NCI-H2081 (cell line): ENCODE measurements around the gene ARL3.

Source experiments
- DNase-seq, 2 experiments: peaks; one replicate each; lab custom pipeline; 2025; lab: John Stamatoyannopoulos, UW

ARL3 gene

DNA sequence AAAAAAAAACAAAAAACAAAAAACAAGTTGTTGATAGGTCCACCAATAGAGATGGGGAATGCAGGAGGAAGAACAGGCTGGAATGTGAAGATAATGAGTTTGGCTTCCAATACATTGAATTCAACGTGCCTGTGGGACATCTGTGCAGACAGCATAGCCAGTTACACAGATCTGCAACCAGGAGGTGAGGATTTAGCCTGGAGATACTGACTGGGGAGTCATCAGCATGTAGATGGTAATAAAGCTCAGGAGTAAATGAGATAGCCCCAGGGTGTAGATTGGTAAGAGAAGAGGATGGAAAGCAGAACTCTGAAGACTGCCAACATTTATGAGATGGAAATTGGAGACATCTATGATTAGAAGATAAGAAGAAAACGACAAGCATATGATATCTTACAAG lies 74.7 kb downstream of the ARL3 start:
- no peak for DNase-seq

GRCh38 chr10:102635377-102635776 lies 78.8 kb downstream of the ARL3 start:
- no peak for DNase-seq

DNA sequence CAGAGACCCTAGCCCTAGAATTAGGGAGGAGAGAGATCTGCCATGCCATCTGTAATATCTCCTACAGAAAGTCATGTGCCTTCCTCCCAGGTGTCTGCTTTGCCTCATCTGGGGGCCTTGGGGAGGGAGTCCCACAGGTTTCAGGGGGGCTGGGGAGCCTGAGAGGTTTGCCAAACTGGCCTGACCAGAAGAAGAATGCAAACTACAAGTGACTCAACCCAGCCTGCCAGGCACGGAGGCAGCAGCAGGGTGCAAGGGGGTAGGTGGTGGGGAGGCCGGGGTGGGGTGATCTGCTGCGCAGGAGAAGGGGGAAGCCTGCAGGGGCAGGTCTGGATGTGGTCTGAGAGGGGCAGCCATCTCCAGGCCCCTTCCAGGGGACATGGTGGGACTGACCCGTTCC lies 79.5 kb downstream of the ARL3 start:
- DNase-seq = no peak

GRCh38 chr10:102633848-102634247 lies 80.3 kb downstream of the ARL3 start:
- no peak for DNase-seq

DNA sequence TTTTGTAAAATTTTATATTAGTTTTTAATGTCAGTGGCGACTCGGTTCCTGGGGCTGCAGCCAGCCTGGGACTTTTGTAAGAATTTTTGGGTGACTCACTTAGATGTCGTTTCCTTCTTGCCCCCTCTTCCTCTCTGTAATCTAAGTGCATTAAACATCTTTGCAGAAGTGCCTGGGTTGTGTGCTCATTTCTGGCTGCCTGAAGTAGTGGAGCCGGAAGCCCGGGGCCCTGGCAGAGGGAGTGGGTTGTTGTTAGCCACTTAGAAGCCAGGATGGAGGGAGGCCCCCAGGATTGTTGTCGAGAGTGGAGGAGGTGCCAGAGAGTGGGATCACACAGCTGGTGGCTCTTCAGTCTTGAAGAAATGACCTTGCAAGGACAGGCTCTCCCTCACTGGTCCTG lies 80.9 kb downstream of the ARL3 start:
- no peak for DNase-seq

DNA sequence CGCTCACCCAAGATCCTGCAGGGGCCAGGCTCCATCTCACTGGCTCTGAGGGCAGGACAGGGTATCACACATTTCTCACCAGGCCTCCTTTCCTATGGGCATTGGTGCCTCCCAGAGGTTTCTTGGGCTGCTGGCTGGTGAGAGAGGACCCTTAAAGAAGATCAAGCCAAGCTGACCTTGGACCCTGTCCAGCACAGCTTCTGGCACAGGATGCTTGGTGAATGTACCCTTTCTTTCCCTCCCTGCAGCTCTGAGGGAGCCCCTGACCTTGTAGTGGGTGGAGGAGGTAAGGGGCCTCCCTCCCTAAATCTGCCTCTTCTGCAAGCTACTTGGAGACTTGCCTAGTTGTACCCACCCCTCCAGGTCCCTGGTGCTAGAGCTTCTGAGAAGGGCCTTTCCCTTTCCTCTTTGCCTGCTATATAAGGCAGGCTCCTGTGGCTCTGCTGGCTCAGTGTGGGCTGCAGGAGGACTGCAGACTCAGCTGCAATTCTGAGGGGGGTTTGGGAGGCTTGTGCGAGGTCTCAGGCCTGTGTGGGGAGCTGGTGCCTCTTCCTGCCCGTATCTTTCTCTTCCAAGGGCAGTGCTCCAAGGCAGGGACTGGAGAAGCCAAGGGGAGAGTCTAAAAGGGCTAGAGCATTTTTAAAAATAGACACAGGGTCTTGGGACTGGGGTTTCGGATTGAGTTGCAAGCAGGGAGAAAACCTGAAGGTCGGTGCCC lies 81.6 kb downstream of the ARL3 start:
- DNase-seq = no peak

- no peak for DNase-seq
Observed at GRCh38 chr10:102631525-102632393, 82.4 kb downstream of the ARL3 start.

GRCh38 chr10:102630663-102631062 lies 83.5 kb downstream of the ARL3 start:
- no peak for DNase-seq

DNA sequence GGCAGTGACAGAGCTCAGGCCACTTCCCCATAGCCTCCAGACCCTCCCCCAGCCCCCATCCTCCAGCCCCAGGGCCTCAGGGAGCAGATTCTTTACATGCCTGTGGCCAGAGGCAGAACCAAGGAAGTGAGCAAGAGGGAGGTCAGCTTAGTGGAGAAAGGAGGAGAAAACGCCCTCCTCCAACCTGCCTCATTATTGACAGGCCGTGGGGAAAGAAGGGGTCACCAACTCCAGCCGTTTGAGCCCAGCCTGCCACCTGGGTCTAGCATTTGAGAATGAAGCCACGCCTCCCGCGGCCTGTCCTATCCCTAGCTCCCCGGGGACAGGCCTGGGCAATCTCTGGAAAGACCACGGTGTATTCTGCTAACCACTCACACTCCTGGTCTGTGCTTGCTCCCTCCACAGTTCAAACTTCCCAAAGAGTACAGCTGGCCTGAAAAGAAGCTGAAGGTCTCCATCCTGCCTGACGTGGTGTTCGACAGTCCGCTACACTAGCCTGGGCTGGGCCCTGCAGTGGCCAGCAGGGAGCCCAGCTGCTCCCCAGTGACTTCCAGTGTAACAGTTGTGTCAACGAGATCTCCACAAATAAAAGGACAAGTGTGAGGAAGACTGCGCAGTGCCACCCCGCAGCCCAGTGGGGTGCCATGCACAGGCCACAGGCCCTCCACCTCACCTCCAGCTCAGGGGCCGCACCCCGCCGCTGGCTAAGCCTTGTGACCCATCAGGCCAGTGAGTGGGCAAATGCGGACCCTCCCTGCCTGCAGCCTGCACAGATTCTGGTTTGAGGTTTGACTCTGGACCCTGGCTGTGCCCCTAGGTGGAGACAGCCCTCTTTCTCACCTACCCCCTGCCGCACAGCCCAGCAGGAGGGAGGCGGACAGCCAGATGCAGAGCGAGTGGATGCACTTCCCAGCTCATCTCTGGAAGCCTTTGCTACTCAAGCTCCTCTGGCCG lies 84.3 kb downstream of the ARL3 start:
- DNase-seq = no peak

DNA sequence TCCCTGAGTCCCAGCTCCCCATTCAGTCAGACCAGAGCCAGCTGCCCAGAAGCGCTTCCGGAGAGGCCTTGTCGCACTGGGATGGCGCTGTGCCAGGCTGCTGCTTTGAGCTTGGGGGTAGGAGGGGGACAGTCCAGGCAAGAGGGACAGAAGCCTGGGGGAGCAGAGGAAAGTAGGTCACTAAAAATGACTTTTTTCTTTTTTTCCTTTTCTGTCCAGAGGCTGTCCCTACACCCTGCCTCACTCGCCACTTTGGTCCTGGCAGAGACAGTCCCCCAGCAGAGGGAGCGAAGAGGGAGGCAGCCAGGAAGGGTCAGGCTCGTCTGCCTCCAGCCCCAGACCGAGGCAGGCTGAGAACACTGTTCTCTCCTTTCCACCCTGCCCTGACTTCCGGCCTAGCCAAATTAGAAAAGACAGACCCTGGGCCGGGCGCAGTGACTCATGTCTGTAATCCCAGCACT lies 85.7 kb downstream of the ARL3 start:
- no peak for DNase-seq

DNA sequence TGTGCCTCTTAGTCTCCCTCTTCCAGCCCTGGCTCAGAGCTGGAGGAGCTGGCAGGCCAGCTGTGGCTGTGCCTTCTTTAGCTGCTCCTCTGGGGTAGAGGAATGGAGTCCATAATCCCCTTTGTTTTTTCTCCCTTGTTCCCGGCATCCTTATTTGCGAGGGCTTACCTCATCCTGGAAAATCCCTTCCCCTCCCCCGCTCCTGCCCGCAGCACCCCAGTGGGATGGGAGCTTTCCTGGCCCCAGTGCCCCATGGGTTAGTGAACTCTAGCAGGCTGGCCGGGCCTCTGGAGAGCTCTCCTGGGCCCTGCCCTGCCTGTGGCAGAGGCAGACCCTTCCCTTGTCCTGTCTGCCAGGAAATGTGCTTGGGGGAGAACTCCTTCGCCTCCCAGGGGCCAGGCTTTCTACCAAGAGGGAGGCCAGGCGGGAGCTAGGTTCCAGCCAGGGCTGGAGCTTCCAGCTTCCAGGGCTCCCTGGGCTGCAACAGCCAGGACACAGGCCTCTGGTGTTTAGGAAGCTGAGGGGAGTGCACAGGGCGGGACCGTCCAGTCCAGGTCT lies 86.4 kb downstream of the ARL3 start:
- DNase-seq = no peak

DNA sequence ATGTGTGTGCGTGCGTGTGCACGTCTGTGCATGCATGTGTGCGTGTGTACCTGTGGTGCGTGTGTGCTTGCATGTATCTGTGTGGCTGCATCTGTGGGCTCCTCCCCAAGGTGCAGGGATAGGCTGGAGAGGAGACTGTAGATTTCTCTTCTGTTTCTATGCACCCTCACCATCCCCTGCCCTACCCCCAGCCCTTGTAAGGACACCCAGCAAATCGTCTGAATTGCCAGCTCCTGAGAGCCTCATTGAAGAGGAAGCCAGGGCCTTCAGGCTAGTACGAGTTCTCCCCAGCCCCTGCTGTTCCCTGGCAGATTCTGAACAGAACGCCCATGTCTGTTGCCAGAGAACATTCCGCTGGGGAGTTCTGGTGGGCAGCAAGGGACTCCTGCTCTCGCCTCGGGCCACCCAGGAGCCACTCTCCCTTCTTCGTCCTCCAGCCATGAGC lies 86.9 kb downstream of the ARL3 start:
- DNase-seq = no peak

- no peak for DNase-seq
Observed at GRCh38 chr10:102626026-102626685, 88.0 kb downstream of the ARL3 start.

DNA sequence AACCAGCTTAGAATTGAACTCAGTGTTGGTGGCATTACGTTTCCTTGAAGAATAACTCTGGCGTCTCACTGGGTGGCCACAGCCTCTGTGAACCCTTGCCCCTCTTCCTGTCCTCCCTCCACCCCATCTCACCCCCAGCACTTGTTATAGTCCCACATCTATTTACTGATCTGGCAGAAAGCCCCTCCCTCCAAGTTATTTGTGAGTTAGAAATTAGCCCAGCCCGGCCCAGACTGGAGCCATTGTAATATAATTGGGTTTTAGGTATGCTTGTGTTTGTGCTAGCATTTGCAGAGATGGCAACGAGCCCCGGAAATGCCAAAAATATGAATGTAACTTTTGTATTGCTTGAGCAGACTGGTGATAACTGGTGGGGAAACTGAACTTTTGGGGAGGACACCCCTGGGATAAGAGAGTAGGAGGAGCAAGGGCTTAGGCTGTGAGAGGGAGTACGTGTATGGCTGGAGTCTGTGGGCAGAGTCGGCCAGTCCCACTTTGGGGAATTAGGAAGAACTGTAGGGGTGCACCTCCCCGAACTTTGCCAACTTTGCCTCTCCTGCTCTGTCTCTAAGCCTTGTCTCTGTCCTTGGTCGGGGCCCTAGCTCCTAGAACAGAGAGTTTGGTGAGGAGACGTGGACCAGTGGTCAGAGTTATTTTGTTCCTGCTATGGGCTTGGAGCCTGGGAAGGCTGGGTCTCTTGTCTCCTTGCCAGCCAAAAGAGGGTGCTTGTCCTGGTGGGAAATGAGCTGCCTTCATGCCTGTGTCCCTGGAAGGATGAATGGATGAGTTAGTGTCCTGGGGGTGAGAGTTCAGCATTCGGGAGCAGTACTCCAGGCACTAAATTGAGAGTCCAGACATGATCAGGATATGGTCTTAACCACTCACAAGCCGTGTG lies 89.2 kb downstream of the ARL3 start:
- no peak for DNase-seq

DNA sequence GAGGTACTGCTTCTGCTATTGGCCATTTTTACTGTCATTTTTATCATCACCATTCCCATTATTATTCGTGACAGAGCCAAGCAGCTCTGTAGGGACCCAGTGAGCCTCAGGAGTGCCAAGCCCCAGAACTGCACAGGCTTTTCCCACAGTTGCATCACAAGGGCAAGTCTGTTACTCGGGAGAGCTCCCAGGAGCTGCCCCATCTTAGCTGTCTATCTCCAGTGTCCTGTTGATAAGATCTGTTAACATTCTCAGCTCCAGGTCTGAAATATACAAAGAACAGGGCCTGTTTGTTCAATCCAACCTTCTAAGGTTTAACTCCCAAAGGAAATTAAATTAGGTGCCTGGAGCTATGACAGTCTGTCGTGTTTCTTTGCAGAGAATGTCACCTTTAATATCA lies 90.1 kb downstream of the ARL3 start:
- no peak for DNase-seq
